Mesothelial cell of epicardium (in vitro differentiated cells): ENCODE data around the gene NFIX. TPM values are rescaled to one million over a fixed set of nuclear protein-coding genes. Genes with fewer than 3 reads are reported as not detected.

Source experiments
- DNase-seq, 2 experiments: peaks; one replicate each; pipeline ENCODE4 v3.0.0; 2021; ENCODE audit warnings: low spot score in 2 of 2; ENCODE audit not compliant: unreplicated experiment in 2 of 2
- H3K27ac Mint-ChIP-seq: 2 replicates; pipeline ENCODE4 v1.8.0; 2021; ENCODE audit warnings: mixed read lengths
- H3K27me3 Mint-ChIP-seq: 2 replicates; pipeline ENCODE4 v1.8.0; 2021; ENCODE audit warnings: low read depth, mixed read lengths
- H3K36me3 Mint-ChIP-seq: 2 replicates; pipeline ENCODE4 v1.8.0; 2021; ENCODE audit warnings: mixed read lengths
- H3K4me1 Mint-ChIP-seq: 2 replicates; pipeline ENCODE4 v1.8.0; 2021; ENCODE audit warnings: mixed read lengths
- H3K4me3 Mint-ChIP-seq: 2 replicates; pipeline ENCODE4 v1.8.0; 2021; ENCODE audit warnings: mild to moderate bottlenecking, moderate library complexity, mixed read lengths
- H3K9me3 Mint-ChIP-seq: 2 replicates; pipeline ENCODE4 v1.8.0; 2021; ENCODE audit warnings: mixed read lengths
- total RNA-seq: library from RNA; stranded (reverse); gene quantifications from 3 replicates; pipeline ENCODE4 v1.2.1, GENCODE V29; 2021
- TF ChIP-seq, protein P1 (sequence below): fragments of 200-600 bp; sonication (generic); IDR thresholded peaks from one replicate; pipeline ENCODE4 v1.5.0; 2021; ENCODE audit warnings: antibody characterized with exemption; ENCODE audit not compliant: unreplicated experiment

The NFIX gene
- total RNA-seq, 1 donor from 2014 or later = 52.4 TPM

GRCh38 chr19:13094771-13095392 lies 99.6 kb downstream of the NFIX start:
- Mint-ChIP-seq H3K4me1 (peaks cover 58% of the 10 kb centered on the region), H3K27ac (no peak overlapping the region), H3K36me3 (peaks cover 2% of the 10 kb centered on the region), H3K27me3 (peaks cover 54% of the 10 kb centered on the region), H3K9me3 (no peaks in the 10 kb centered on the region), H3K4me3 (no peak overlapping the region)
- no peak for DNase-seq
- TF ChIP-seq, protein P1, sequence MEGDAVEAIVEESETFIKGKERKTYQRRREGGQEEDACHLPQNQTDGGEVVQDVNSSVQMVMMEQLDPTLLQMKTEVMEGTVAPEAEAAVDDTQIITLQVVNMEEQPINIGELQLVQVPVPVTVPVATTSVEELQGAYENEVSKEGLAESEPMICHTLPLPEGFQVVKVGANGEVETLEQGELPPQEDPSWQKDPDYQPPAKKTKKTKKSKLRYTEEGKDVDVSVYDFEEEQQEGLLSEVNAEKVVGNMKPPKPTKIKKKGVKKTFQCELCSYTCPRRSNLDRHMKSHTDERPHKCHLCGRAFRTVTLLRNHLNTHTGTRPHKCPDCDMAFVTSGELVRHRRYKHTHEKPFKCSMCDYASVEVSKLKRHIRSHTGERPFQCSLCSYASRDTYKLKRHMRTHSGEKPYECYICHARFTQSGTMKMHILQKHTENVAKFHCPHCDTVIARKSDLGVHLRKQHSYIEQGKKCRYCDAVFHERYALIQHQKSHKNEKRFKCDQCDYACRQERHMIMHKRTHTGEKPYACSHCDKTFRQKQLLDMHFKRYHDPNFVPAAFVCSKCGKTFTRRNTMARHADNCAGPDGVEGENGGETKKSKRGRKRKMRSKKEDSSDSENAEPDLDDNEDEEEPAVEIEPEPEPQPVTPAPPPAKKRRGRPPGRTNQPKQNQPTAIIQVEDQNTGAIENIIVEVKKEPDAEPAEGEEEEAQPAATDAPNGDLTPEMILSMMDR = no peak

- H3K36me3 Mint-ChIP-seq = peaks cover 2% of the 10 kb centered on the region
- no peak overlapping the region for H3K4me3 Mint-ChIP-seq
- peaks cover 53% of the 10 kb centered on the region for H3K4me1 Mint-ChIP-seq
- H3K9me3 Mint-ChIP-seq = no peaks in the 10 kb centered on the region
- TF ChIP-seq, protein P1 = no peak
- H3K27me3 Mint-ChIP-seq = peaks cover 59% of the 10 kb centered on the region
- H3K27ac Mint-ChIP-seq = no peak overlapping the region
- DNase-seq = no peak
Observed at GRCh38 chr19:13095393-13095784, 100.1 kb downstream of the NFIX start.

GRCh38 chr19:13095934-13096927 lies 101.0 kb downstream of the NFIX start:
- Mint-ChIP-seq H3K4me3 (peak overlapping the region; percentile 44), H3K27me3 (peaks cover 66% of the 10 kb centered on the region), H3K27ac (peak overlapping the region; percentile 11), H3K36me3 (peaks cover 2% of the 10 kb centered on the region), H3K9me3 (no peaks in the 10 kb centered on the region), H3K4me1 (peaks cover 45% of the 10 kb centered on the region)
- TF ChIP-seq, protein P1 = no peak
- no peak for DNase-seq

GRCh38 chr19:13097033-13097462 lies 101.8 kb downstream of the NFIX start:
- no peak for DNase-seq
- Mint-ChIP-seq H3K27ac (peak overlapping the region; percentile 67), H3K9me3 (no peaks in the 10 kb centered on the region), H3K4me1 (peaks cover 41% of the 10 kb centered on the region), H3K27me3 (peaks cover 74% of the 10 kb centered on the region), H3K36me3 (peaks cover 2% of the 10 kb centered on the region), H3K4me3 (peak overlapping the region; percentile 46)
- TF ChIP-seq, protein P1 = no peak

- TF ChIP-seq, protein P1 = no peak
- Mint-ChIP-seq H3K4me3 (no peak overlapping the region), H3K36me3 (peaks cover 2% of the 10 kb centered on the region), H3K27ac (no peak overlapping the region), H3K4me1 (peaks cover 38% of the 10 kb centered on the region), H3K9me3 (no peaks in the 10 kb centered on the region), H3K27me3 (peaks cover 78% of the 10 kb centered on the region)
- no peak for DNase-seq
Observed at GRCh38 chr19:13097463-13098258, 102.4 kb downstream of the NFIX start.
